Fibroblast of the aortic adventitia (primary cell): ENCODE measurements around the gene XPNPEP1. TPM values are rescaled to one million over a fixed set of nuclear protein-coding genes. Genes with fewer than 3 reads are reported as not detected.
"Not testable (repeated sequence)": the region's sequence is repeated elsewhere in the genome, so short reads cannot be mapped to it uniquely, and the experiment has no call there.

Source experiments
- DNase-seq: peaks from one replicate; pipeline ENCODE4 v3.0.0-alpha.2; 2010; ENCODE audit warnings: low read depth
- H3K4me3 ChIP-seq: 2 replicates; pipeline ENCODE4 v1.5.1; 2011; ENCODE audit warnings: low read depth, mild to moderate bottlenecking, control low read depth, low read length, moderate library complexity
- total RNA-seq: library from RNA; depleted of rRNA; stranded (reverse); fragments of >200 nt; gene quantifications from 2 replicates; pipeline ENCODE4 v1.2.3, GENCODE V29; 2012; ENCODE audit warnings: low replicate concordance
- TF ChIP-seq, protein P1 (sequence below): IDR thresholded peaks from 2 replicates; pipeline ENCODE4 v1.5.1; 2011; ENCODE audit warnings: mild to moderate bottlenecking, low read length, control low read depth, inconsistent platforms; ENCODE audit not compliant: insufficient read depth

Gene XPNPEP1
- total RNA-seq, 1 donor: 103 TPM

DNA sequence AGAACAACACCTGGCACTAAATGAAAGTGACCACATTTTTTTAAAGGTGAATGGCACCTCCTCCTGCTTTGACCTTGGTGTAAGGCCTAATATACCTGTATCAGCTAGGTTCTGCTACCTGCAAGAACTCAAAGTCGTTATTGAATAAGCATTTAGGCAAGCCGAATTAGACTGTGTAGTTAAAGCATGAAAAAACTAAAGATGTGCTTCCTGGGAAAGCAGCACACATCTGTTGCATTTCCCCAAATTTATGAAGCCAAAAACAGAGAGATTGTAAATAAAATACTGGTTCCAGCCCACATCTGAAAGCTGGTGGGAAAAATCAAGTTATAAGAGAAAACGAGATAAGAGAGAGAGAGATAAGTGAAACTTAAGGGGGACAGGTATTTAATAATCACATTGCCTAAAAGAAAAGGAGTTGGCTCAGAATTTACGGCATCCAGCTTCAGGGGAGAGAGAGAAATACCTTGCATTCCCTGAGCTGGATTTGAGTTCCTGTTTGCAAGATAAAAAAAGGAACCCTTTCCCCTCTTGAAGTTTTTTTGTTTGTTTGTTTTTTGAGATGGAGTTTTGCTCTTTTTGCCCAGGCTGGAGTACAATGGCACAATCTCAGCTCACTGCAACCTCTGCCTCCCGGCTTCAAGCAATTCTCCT lies 1.8 kb upstream of the XPNPEP1 start:
- no peak overlapping the region for H3K4me3 ChIP-seq

GRCh38 chr10:109924087-109924486 lies 776 bp upstream of the XPNPEP1 start:
- TF ChIP-seq, protein P1, sequence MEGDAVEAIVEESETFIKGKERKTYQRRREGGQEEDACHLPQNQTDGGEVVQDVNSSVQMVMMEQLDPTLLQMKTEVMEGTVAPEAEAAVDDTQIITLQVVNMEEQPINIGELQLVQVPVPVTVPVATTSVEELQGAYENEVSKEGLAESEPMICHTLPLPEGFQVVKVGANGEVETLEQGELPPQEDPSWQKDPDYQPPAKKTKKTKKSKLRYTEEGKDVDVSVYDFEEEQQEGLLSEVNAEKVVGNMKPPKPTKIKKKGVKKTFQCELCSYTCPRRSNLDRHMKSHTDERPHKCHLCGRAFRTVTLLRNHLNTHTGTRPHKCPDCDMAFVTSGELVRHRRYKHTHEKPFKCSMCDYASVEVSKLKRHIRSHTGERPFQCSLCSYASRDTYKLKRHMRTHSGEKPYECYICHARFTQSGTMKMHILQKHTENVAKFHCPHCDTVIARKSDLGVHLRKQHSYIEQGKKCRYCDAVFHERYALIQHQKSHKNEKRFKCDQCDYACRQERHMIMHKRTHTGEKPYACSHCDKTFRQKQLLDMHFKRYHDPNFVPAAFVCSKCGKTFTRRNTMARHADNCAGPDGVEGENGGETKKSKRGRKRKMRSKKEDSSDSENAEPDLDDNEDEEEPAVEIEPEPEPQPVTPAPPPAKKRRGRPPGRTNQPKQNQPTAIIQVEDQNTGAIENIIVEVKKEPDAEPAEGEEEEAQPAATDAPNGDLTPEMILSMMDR: no peak
- no peak overlapping the region for H3K4me3 ChIP-seq
- no peak for DNase-seq

More for the DNA sequence above, 1.8 kb upstream of the XPNPEP1 start:
- no peak for DNase-seq
- TF ChIP-seq, protein P1: no peak

- peak overlapping the region; percentile 82 for H3K4me3 ChIP-seq
- TF ChIP-seq, protein P1: no peak
- DNase-seq: no peak
Measured at GRCh38 chr10:109922358-109922975, 844 bp downstream of the XPNPEP1 start.

- H3K4me3 ChIP-seq: no peak overlapping the region
- no peak for DNase-seq
- TF ChIP-seq, protein P1: no peak
Measured at GRCh38 chr10:109920016-109920415, 3.3 kb downstream of the XPNPEP1 start.

GRCh38 chr10:109919220-109919619 lies 4.1 kb downstream of the XPNPEP1 start:
- no peak for DNase-seq
- TF ChIP-seq, protein P1: no peak
- H3K4me3 ChIP-seq: no peak overlapping the region

GRCh38 chr10:109918707-109919106 lies 4.6 kb downstream of the XPNPEP1 start:
- H3K4me3 ChIP-seq, DNase-seq: not testable (repeated sequence)

DNA sequence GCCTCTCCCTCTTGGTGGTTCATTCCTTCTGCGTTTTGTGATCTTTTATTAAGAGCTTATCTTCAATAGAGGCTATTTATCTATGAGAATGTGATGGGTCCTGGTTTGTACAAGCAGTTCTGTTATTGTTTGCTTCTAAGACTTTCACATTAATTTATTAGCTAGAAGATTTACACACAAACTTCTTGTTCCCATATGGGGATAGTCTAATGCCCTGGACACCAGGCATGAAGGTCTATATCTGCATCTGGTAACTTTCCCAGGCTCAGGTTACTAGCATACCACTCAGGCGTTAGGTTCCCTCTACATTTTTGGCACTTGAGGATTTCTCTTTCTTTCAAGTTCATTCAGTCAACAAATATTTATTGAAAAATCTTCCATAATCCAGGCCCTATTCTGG lies 7.7 kb downstream of the XPNPEP1 start:
- no peak for DNase-seq
- TF ChIP-seq, protein P1: no peak
- no peak overlapping the region for H3K4me3 ChIP-seq
